ENCODE data around the gene PTPRN2.
"Not testable (repeated sequence)": the region's sequence is repeated elsewhere in the genome, so short reads cannot be mapped to it uniquely, and the experiment has no call there.

PTPRN2 gene

DNA sequence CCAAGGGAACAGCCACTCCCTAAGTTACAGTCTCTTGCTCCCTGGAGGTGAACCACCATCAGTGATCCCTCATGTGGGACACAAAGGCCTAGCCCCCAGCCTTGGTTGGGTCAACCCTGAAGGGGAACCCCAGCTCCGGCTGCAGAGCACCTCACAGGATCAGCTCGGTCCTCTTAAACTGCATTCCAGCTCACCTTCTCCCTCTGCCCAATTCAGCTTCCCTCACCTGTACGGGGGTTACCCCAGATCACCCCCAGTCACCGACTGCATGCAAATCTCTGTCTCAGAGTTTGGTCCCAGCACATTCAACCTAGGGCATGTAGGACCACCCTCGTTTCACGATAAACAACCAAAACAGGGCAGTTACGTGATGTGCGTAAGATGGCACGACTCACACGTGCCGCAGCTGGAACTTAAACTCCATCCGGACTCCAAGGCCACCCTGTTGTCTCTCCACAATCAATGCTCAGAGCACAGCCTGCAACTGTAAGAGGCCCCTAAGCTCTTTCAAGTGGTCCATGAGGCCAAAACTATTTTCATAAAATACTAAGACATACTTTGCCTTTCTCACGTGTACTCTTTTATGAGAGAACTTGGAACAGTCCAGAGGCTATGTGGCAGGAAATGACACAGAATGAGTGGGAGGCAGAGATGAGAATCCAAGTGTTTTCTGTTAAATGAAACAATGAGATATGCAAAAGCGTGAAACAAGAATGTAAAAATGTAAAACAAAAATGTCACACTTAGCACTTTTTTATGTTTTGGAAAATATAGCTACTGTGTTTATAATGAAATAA, 285.2 kb downstream of the PTPRN2 start:
- DNase-seq (ENCODE audit: low read depth, low spot score): no peak
- no peak overlapping the region for H3K27ac ChIP-seq

DNA sequence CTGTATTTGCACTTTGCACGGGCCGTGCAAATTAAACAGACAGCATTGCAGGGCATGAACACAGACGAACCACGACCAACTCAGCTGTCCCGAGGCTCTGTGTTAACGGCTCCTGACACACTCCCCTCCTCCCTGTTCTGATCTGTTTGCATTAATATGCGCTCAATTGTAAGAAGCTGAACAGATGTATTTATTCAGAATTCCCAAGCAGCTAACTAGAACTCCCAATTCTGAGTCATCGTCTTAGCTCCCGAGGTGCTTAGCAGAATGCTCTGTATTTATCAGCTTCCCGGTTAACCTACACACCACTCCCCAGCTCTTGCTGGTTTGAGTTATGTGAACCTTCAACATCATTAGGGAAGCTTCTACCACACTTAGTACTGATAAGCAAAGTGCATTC, 286.4 kb downstream of the PTPRN2 start:
- H3K27ac ChIP-seq: no peak overlapping the region
- no peak for DNase-seq (ENCODE audit: low read depth, low spot score)

DNA sequence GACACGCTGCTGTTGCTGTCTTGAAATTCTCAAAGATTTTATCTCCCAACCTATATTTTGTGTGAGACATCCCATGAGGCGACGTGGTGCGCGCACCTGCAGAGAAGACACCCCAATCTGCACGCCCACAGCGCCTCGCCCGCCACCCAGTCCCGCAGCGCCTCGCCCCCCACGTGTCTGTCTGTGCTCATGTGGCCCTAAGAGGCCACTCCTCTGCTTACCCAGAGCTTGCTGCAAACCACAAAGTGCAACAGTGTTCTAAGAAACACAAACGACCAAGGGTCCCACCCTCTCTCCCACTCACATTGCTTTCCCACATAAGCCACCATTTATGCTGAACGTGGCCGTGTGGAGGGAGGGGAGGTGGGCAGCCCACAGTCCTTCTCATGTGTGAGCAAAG, 287.2 kb downstream of the PTPRN2 start:
- no peak overlapping the region for H3K27ac ChIP-seq
- no peak for DNase-seq (ENCODE audit: low read depth, low spot score)

DNA sequence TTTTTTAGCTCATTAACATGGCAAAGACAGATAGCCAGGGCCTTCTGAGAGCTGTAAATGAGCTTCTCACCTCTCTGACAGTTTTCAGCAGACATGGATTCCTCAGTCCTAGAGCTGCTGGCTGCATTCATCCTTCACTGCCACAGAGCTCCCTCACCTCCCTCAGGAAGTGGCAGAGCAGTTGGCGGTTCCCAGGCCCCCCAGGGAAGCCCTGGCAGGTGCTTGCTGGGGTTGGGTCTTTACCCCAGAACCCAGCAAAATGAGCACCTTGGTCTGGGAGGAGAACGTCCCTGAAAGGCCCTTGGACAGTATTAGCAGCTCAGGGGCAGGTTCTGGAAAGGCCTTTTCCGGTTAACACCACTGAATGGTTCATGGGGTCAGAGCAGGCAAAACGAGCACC, 288.0 kb downstream of the PTPRN2 start:
- no peak overlapping the region for H3K27ac ChIP-seq
- DNase-seq (ENCODE audit: low read depth, low spot score): no peak

DNA sequence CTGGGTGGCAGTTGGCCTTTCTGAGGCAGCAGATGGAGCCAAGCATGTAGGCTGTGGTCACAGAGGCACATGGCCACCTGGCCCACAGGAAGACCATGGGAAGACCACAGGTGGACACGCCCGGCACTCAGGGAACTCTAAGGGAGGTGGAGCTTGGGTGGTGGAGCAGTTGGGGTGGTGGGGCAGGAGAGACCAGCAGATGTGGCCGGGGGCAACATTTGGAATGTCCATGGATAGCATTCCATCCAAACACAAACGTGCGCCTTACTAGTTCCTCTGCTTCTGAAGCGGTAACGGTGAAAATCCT, 290.9 kb downstream of the PTPRN2 start:
- DNase-seq (ENCODE audit: low read depth, low spot score): no peak
- no peak overlapping the region for H3K27ac ChIP-seq

DNA sequence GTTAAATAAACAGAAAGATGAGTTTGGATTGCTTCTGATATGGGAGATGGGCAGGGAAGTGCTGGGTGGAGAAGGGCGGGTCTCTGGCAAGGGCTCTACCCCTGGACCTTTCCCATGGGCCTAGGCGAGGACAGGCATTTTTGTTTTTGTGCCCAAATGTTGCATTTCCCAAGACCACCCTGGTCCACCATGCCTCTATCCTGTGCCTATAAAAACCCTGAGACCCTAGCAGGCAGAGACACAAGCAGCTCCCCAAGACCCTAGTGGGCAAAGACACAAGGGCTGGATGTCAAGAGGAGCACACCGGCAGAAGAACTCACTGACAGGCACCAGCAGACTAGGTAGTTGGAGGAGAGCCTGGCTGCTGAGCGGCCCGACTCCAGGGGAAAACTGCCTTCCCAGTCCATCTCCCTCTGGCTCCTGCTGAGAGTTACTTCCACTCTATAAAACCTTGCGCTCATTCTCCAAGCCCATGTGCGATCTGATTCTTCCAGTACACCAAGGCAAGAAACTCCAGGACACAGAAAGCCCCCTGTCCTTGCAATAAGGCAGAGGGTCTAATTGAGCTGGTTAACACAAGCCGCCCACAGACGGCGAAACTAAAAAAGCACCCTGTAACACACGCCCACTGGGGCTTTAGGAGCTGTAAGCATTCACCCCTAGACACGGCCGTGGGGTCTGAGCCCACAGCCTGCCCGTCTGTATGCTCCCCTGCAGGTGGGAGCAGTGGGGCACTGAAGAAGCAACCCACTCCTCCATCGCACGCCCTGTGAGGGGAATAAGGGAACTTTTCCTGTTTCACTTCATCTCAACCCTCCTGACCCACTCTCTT, 291.4 kb downstream of the PTPRN2 start:
- H3K27ac ChIP-seq: no peak overlapping the region

DNA sequence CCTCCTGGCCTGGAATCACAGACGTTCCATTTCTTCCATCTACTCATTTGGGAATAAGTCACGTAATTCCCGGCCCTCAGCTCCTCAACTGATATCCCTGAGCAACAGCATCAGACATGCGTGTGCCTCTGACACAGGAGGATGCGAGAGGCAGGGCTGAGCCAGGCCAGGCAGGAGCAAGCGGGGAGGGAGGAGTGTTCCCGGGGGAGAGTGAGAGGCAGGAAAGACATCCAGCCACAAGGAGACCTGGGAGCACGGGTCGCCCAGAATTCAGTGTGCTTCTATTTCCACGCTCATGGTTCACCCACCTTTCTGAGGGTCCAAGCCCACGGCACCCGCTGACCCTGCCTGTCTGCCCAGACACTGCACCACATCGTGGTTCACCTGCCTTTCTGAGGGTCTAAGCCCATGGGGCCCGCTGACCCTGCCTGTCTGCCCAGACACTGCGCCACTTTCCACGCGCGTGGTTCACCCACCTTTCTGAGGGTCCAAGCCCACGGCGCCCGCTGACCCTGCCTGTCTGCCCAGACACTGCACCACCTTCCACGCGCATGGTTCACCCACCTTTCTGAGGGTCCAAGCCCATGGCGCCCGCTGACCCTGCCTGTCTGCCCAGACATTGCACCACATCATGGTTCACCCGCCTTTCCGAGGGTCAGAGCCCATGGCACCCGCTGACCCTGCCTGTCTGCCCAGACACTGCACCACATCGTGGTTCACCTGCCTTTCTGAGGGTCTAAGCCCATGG, 293.0 kb downstream of the PTPRN2 start:
- DNase-seq (ENCODE audit: low read depth, low spot score); H3K27ac ChIP-seq: not testable (repeated sequence)

More for the DNA sequence above, 291.4 kb downstream of the PTPRN2 start:
- DNase-seq (ENCODE audit: low read depth, low spot score): no peak

DNA sequence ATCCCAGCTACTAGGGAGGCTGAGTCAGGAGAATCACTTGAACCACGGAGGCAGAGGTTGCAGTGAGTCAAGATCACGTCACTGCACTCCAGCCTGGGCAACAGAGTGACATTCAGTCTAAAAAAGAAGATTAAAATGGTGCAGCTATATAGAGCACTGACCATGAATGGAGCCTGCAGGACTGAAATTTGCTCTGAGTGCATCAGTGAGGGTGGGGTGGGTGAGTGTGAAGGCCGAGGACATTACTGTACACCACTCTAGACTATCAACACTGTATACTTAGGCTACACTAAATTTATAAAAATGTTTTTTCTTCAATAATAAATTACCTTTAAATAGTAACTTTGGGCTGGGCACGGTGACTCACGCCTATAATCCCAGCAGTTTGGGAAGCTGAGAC, 294.7 kb downstream of the PTPRN2 start:
- no peak overlapping the region for H3K27ac ChIP-seq
- no peak for DNase-seq (ENCODE audit: low read depth, low spot score)

DNA sequence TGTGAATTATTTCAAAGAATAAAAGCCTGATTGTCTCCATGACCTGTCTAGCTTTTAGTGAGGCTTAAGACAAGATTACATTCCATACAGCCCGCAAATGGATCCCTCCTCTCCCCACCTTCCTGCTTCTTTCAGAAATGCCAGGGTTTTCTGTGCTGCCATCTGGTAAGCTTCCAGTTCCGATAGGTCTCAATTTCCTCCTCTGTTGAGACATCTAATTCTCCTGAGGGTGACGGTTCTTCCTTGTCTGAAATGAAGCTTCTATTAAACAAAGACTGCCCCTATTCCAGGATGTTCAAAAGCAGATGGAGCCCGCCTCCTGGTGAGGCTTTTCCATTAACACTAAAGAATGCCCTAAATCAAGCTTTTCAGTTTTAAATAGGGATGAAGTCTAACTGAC, 295.6 kb downstream of the PTPRN2 start:
- no peak overlapping the region for H3K27ac ChIP-seq
- DNase-seq (ENCODE audit: low read depth, low spot score): no peak

DNA sequence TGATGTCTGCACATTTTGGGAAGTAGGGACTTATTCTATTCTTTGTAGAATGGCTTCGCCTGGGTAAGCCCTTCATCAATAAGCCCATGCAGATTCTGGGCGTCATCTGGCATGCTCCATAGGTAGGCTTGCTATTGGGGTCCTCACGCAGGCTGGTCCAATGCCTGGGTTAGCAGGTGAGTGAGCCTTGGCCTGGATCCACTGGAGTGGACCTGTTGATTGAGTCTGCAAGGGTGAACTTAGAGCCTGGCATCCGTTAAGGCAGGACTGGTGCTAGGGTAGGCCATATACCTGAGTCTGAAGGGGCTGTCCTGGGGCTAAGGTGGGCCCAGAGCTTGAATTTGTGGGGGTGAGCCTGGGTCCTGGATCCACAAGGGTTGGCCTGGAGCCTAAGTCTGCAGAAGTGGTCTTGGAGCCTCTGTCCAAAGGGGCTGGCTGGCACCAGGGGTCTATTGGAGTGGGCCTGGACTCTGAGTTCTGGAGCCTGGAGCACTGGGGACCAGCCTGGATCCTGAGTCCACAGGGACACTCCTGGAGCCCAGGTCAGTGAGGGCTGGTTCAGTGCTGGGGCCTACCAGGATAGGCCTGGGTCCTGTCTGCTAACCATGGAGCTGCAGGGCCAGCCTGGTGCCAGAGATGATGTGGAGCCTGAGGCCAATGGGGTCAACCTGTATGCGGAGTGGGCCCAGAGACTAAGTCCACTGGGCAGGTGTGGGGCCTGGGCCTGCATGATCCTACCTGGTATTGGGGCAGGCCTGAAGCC, 297.7 kb downstream of the PTPRN2 start:
- no peak for DNase-seq (ENCODE audit: low read depth, low spot score)
- no peak overlapping the region for H3K27ac ChIP-seq

DNA sequence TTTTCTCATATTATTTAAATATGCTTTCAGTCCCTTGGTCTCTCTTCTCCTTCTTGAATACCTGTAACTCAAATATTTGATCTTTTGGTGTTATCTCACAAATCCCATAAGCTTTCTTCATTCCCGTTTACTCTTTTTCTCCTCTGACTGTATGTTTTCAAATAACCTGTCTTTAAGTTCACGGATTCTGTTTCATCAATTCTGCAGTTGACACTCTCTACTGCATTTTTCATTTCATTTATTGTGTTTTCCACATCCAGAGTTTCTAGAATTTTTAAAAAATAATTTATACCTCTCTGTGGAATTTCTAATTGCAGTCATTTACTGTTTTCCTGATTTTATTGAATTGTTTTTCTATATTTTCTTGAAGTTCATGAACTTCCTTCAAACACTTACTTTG, 298.4 kb downstream of the PTPRN2 start:
- DNase-seq (ENCODE audit: low read depth, low spot score): no peak

DNA sequence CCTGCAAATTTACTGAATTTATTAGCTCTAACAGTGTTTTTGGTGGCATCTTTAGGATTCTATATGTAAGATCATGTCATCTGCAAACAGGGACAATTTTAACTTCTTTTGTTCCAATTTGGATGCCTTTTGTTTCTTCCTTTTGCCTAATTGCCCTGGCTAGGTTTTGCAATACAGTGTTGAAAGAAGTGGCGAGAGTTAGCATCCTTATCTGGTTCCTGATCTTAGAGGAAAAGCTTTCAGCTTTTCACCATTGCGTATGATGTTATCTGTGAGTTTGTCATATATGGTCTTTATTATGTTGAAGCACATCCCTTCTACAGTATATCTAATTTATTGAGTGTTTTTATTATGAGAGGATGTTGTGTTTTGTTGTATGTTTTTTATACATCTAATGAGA, 301.4 kb downstream of the PTPRN2 start:
- no peak overlapping the region for H3K27ac ChIP-seq
- no peak for DNase-seq (ENCODE audit: low read depth, low spot score)

More for the DNA sequence above, 298.4 kb downstream of the PTPRN2 start:
- no peak overlapping the region for H3K27ac ChIP-seq

DNA sequence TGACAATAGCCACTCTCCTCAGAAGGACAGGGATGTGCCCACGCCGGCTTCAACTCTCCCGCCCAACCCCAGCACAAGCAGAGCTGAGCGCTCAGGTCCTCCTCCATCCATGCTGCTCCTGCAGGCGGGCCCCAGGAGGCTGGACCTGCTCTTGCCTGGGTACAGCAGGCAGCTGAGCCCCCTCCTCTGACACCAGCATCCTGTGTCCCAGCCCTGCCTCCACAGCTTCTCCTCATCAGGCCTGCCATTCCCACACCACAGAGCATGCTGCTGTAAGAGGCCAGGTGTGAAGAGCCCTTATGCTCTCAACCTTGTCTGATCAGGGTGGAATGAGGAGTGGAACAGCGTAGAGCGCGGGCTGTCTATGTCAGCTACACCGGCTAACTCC, 302.2 kb downstream of the PTPRN2 start:
- no peak overlapping the region for H3K27ac ChIP-seq
- DNase-seq (ENCODE audit: low read depth, low spot score): no peak

DNA sequence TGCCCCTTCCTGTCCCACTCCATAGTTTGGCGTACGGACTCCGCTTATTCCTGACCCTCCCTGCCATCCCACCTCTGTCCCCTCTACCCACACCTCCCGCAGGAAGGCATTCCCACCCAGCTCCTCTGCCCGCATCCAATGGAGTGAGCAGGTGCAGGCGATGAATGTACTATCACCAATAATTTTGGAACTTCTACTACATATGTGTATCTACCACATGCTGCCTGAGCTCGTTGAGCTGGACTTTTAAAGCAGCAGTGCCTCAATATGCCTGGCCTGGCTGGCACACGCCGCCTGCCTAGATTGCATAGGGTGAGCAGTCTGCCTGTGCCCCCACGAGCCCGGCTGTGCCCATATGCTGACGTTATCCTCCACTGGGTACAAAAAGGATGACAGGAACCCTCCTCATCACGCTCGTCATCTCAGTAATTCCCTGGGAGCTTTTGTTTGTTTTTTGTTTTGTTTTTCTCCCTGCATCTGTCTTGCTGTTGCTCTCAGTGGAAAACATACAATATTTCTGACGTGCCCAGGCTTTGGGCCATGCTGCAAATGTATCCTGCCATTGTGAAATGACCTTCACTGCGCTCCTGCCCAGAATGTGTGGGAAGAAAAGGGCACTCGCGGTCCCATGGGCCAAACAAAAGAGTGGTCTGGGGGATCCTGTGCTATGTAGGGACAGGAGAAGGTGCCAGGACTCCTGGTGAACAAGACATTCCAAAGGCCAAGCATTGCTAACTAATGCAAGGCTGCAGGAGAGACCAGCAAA, 302.8 kb downstream of the PTPRN2 start:
- DNase-seq (ENCODE audit: low read depth, low spot score): no peak
- H3K27ac ChIP-seq: no peak overlapping the region

DNA sequence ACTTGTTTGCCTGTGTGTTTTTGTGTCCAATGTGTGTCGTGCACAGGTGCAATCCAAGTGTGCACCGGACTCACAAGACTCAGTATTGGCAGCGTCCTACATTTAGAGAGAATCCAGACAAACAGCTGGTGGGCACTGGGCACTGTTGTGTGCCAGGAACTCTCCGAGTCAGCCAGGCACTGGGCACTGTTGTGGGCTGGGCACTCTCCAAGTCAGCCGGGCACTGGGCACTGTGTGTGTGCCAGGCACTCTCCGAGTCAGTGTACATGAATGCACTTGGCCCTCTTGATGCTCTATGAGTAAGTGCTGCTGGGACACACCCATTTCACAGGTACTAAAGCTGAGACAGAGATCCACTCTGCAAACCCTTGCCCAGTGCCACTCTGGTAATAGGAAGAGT, 303.5 kb downstream of the PTPRN2 start:
- no peak for DNase-seq (ENCODE audit: low read depth, low spot score)

DNA sequence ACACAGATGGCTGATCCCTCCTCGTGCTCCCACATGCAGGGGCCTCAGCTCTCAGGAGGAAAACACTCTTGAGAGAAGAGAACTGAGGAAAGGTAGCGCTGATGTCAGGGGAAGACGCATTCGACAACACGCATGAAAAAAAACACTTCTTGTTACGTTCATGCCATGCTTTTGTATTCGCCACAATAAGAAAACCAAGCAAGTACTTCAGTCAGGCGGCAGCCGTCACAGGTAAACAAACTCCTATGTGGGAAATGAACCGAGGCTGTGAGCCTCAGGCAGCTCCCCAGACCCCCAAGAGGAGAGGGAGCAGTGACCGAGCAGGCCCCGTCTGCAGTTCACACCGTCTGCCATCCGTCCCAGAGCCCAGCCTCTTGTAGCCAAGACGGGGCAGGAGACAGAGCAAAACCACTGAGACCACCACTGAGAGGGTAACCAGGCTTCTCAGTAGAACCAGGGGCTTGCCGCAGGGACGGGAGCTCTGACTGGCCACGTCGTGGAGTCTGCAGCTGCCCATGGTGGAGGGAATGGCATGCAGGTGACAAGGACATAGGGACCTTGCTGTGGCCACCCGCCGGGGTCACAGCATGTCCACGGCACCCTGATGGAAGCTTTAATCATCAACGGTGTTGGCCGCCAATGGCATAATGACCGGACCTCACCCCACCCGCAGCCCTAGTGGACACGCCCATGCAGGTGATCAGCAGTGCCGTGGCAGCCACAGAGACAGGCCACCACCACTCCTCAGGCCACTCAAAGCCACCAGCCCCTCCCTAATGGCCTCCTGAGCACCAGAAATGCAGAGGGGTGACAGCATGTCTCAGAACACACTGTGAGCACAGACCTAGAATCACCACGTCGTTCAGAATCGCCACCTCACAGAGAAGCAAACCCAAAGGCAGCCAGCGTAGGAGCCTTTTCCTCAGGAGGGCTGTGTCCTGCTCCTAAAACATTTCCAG, 304.3 kb downstream of the PTPRN2 start:
- no peak for DNase-seq (ENCODE audit: low read depth, low spot score)
- H3K27ac ChIP-seq: no peak overlapping the region

More for the DNA sequence above, 303.5 kb downstream of the PTPRN2 start:
- no peak overlapping the region for H3K27ac ChIP-seq

DNA sequence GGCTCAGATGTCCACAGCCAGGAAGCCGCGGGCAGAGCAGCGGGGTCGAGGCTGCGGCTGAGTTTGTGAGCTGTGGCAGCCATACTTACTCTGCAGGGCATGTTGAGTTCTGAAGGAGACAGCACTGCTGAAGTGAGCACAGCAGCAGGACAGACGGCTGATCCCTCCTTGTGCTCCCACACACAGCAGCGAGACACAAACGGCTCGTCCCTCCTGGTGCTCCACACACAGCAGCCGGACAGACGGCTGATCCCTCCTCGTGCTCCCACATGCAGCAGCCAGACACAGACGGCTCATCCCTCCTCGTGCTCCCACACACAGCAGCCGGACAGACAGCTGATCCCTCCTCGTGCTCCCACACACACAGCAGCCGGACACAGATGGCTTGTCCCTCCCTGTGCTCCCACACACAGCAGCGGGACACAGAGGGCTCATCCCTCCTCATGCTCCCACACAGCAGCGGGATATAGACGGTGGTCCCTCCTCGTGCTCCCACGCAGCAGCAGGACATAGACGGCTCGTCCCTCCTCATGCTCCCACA, 305.1 kb downstream of the PTPRN2 start:
- H3K27ac ChIP-seq: no peak overlapping the region
- no peak for DNase-seq (ENCODE audit: low read depth, low spot score)

DNA sequence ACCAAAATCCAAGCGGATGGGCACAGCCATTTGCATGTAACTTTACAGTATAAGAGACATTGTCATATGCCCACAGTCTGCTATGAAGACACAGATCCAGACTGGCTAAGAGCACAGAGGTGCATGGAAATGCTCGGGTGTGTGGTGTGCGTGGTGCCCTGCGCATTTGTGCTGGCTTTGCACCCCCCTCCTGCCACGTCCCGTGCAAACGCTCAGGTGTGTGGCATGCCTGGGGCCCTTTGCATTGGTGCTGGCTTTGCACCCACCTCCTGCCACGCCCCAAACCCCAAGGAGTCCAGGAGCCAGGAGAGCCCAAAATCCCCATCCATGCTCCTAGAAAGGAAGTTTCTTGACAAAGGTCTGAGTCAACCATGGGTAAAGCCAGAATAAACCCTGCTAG, 306.2 kb downstream of the PTPRN2 start:
- no peak for DNase-seq (ENCODE audit: low read depth, low spot score)
- H3K27ac ChIP-seq: no peak overlapping the region

All from epithelial cell of prostate (primary cell).